GM21360 (cell line): ENCODE data around the gene SEZ6L2.

Source experiments
- ATAC-seq: cut with Tn5 transposase; IDR thresholded peaks from one replicate; pipeline ENCODE4 v1.9.1; 2021; ENCODE audit warnings: mild to moderate bottlenecking, moderate library complexity; ENCODE audit not compliant: unreplicated experiment

The SEZ6L2 gene

DNA sequence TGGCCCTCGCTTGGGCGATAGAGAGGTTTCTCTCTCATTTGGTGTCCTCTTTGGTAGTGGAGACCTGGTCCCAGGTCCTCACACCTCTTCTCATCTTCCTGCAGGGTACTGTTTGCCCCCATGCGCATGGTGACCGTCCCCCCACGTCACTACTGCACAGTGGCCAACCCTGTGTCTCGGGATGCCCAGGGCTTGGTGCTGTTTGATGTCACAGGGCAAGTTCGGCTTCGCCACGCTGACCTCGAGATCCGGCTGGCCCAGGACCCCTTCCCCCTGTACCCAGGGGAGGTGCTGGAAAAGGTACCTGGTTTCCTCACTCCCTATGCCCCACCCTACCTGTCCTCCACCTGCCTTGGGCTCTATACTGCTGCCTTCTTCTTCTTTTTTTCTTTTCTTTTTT lies 68.6 kb downstream of the SEZ6L2 start:
- no peak for ATAC-seq

- no peak for ATAC-seq
Observed at GRCh38 chr16:29826342-29826695, 73.0 kb downstream of the SEZ6L2 start.

GRCh38 chr16:29825145-29826044 lies 74.0 kb downstream of the SEZ6L2 start:
- ATAC-seq: no peak

DNA sequence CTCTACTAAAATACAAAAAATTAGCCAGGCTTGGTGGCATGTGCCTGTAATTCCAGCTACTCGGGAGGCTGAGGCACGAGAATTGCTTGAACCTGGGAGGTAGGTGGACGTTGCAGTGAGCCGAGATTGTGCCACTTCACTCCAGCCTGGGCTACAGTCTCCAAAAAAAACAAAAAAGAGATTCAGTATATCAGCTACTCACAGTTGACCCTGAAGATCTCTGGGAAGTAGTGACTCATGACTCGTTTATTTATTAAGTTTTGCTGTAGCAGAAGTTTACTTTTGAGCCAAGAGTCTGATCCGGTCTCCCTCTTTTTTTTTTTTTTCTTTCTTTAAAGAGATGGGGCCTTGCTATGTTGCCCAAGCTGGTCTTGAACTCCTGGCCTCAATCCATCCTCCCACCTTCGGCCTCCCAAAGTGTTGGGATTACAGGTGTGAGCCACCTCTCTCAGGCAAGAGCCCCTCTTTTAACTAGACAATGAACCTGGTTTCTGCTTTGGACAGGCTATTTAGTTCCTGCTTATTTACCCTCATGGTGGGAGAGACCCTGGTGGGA lies 74.7 kb downstream of the SEZ6L2 start:
- ATAC-seq: no peak

DNA sequence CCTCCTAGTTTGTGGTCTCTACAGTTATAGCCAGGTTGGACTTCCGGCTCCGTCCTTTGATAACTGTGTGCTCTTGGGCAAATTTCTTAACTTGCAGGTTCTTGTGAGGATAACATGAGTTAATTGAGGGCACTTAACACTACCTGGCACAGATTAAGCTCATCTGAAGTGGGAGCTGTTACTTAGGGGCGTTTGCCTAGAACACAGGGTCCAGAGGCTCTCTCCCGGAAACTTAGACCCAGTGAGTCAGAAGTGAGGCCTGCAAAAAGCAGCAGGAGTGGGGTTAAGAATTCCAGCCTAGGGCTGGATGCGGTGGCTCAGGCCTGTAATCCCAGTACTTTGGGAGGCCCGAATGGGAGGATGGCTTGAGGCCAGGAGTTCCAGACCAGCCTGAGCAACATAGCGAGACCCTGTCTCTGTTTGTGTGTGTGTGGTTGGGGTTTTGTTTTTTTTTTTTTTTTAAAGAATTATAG lies 77.7 kb downstream of the SEZ6L2 start:
- ATAC-seq: no peak
